AG04450 (cell line): ENCODE data around the gene PPP1R16B. TPM values are rescaled to one million over a fixed set of nuclear protein-coding genes. Genes with fewer than 3 reads are reported as not detected.

Experiments used
- CTCF ChIA-PET: fragments of 300-600, 350-600 bp; formaldehyde crosslinking; extraction: SDS; loops from one replicate; lab custom pipeline; 2022; ENCODE audit warnings: antibody characterized with exemption, inconsistent platforms; lab: Charles Lee
- POLR2A ChIA-PET: fragments of 350-600 bp; formaldehyde crosslinking; extraction: SDS; loops from one replicate; lab custom pipeline; 2021; ENCODE audit warnings: antibody characterized with exemption, inconsistent platforms; lab: Yijun Ruan, JAX
- DNase-seq: peaks from one replicate; pipeline ENCODE4 v3.0.0-alpha.2; 2011; ENCODE audit warnings: low read depth, low spot score
- H3K27ac ChIP-seq: one replicate; pipeline ENCODE4 v1.5.1; 2012; ENCODE audit warnings: low read depth, low read length, control low read depth
- H3K27me3 ChIP-seq: one replicate; pipeline ENCODE4 v1.6.0; 2012; ENCODE audit warnings: low read length; ENCODE audit not compliant: control insufficient read depth, insufficient read depth
- H3K4me3 ChIP-seq: 2 replicates; pipeline ENCODE4 v1.5.1; 2011; ENCODE audit warnings: mild to moderate bottlenecking, low read depth, low read length, control low read depth
- H3K9me3 ChIP-seq: 2 replicates; pipeline ENCODE4 v1.5.1; 2012; ENCODE audit warnings: low read length; ENCODE audit not compliant: control insufficient read depth, insufficient read depth
- polyA plus RNA-seq: library from polyadenylated mRNA; depleted of rRNA; stranded (reverse); fragments of >200 nt; gene quantifications from 2 replicates; pipeline ENCODE4 v1.2.3, GENCODE V29; 2011
- TF ChIP-seq, protein P1 (sequence below): IDR thresholded peaks from 2 replicates; pipeline ENCODE4 v1.5.1; 2011; ENCODE audit warnings: low read depth, low read length, control low read depth, inconsistent platforms

The PPP1R16B gene
- polyA plus RNA-seq, 1 experiment = not detected

DNA sequence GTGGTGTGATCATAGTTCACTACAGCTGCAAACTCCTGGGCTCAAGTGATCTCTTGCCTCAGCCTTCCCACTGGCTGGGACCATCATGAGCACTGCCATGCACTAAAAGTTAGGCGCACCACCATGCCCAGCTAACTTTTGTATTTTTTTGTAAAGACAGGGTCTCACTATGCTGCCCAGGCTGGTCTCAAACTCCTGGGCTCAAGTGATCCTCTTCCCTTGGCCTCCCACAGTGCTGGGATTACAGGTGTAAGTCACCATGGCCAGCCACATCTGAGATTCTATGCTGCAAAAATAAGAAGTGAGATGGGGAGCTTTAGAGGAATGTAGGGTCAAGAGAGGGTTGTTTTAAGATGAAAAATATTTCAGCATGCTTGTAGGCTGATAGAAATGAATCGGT is 119.2 kb downstream of the PPP1R16B start:
- Histone ChIP-seq H3K27me3 (peaks cover 24% of the 10 kb centered on the region), H3K27ac (no peak overlapping the region), H3K4me3 (no peak overlapping the region), H3K9me3 (no peaks in the 10 kb centered on the region; the same call in 1 of the 2 replicates)
- POLR2A ChIA-PET = no interaction called here
- CTCF ChIA-PET = interaction anchor here (1.2 to 12.2 kb wide), 3 partner anchors 32 to 125 kb away, joined by 3 to 196 read pairs (median 6); partner anchors contain the start of gene DHX35
- TF ChIP-seq, protein P1, sequence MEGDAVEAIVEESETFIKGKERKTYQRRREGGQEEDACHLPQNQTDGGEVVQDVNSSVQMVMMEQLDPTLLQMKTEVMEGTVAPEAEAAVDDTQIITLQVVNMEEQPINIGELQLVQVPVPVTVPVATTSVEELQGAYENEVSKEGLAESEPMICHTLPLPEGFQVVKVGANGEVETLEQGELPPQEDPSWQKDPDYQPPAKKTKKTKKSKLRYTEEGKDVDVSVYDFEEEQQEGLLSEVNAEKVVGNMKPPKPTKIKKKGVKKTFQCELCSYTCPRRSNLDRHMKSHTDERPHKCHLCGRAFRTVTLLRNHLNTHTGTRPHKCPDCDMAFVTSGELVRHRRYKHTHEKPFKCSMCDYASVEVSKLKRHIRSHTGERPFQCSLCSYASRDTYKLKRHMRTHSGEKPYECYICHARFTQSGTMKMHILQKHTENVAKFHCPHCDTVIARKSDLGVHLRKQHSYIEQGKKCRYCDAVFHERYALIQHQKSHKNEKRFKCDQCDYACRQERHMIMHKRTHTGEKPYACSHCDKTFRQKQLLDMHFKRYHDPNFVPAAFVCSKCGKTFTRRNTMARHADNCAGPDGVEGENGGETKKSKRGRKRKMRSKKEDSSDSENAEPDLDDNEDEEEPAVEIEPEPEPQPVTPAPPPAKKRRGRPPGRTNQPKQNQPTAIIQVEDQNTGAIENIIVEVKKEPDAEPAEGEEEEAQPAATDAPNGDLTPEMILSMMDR = no peak
- DNase-seq = no peak

DNA sequence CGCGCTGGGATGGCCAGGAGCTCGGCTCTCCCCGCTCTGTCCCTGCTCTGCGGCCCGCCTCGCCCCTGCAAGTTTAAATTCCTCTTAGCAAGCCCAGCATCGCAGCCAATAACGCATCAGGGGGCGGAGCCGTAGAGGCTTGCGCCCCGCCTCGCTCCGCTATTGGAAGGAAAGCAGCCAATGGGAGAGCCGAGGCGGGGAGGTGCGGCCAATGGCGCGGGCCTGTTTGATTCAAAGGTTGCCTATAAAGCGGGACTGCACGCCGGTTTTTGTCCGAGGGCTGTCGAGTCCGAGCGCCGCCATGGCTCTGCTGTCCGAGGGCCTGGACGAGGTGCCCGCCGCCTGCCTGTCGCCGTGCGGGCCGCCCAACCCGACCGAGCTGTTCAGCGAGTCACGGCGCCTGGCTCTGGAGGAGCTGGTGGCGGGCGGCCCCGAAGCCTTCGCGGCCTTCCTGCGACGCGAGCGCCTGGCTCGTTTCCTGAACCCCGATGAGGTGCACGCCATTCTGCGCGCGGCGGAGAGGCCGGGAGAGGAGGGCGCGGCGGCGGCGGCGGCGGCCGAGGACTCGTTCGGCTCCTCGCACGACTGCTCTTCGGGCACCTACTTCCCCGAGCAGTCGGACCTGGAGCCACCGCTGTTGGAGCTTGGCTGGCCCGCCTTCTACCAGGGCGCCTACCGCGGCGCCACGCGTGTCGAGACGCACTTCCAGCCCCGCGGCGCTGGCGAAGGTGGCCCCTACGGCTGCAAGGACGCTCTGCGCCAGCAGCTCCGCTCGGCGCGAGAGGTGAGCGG is 120.8 kb downstream of the PPP1R16B start, which contains the start of gene FAM83D:
Gene FAM83D (plus strand): TSS at position 276 of the 792 bp plus-strand sequence. CDS start 26 bp downstream, at position 302.
- H3K9me3 ChIP-seq = no peaks in the 10 kb centered on the region; the same call in 1 of the 2 replicates
- peak; percentile 95 for DNase-seq
- POLR2A ChIA-PET = interaction anchor here (0.7 to 2.9 kb wide), 5 partner anchors 20 to 124 kb away, joined by 3 to 18 read pairs (median 3); partner anchors contain the start of gene DHX35
- peaks cover 8% of the 10 kb centered on the region for H3K27me3 ChIP-seq
- TF ChIP-seq, protein P1 = no peak
- no peak within 1 kb of the TSS for H3K27ac ChIP-seq
- H3K4me3 ChIP-seq = peak within 1 kb of the TSS; percentile 78
- CTCF ChIA-PET = interaction anchor here (0.5 to 12.2 kb wide), 25 partner anchors 8 to 392 kb away, joined by 3 to 196 read pairs (median 4); partner anchors contain the start of gene DHX35

DNA sequence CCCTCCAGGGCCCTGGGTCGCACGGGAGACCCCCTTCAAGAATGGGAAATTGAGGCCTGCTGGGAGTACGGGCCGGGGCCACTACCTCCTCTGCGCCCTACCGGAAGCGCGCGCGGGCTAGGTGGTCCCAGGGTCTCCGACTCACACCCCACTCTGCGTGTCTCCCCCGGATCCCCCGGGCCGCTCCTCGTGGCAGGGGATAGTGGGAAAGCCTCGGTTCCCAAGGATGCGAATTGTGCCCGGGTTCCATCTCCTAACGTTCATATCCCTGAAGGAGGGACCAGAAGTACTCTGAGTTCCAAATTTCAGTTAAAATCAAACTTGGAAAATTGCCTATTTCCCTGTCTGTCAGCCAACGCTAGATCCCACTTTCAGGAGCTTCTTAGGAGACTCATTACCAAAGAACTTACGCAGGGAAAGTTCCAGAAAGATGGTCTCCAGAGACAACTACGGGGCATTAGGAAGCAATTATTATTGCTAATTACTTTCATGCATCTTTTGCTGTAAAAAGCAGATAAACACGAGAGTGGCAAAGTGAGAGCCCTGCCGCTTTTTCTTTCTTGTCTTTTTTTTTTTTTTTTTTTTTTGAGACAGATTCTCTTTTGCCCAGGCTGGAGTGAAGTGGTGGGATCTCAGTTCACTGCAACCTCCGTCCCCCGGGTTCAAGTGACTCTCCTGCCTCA is 121.6 kb downstream of the PPP1R16B start:
- CTCF ChIA-PET = interaction anchor here (0.7 to 12.2 kb wide), 13 partner anchors 9 to 944 kb away, joined by 3 to 196 read pairs (median 4); partner anchors contain the start of gene DHX35

GRCh38 chr20:38927902-38928578 is 122.5 kb downstream of the PPP1R16B start:
- Histone ChIP-seq H3K9me3 (no peaks in the 10 kb centered on the region; the same call in 1 of the 2 replicates), H3K27ac (no peak overlapping the region)
- CTCF ChIA-PET = interaction anchor here (0.5 to 12.2 kb wide), 6 partner anchors 34 to 943 kb away, joined by 3 to 196 read pairs (median 4); partner anchors contain the start of gene DHX35

More for the DNA sequence above, 121.6 kb downstream of the PPP1R16B start:
- H3K27ac ChIP-seq = no peak overlapping the region
- H3K9me3 ChIP-seq = no peaks in the 10 kb centered on the region; the same call in 1 of the 2 replicates
- POLR2A ChIA-PET = interaction anchor here (1.3 to 2.9 kb wide), 2 partner anchors 35 to 122 kb away, joined by 3 to 18 read pairs; partner anchors contain the start of gene DHX35
- H3K27me3 ChIP-seq = peaks cover 2% of the 10 kb centered on the region
- H3K4me3 ChIP-seq = peak overlapping the region; percentile 78
- TF ChIP-seq, protein P1 = no peak
- no peak for DNase-seq

More at GRCh38 chr20:38927902-38928578, 122.5 kb downstream of the PPP1R16B start:
- Histone ChIP-seq H3K4me3 (peak overlapping the region; percentile 45), H3K27me3 (no peaks in the 10 kb centered on the region)
- TF ChIP-seq, protein P1 = no peak
- POLR2A ChIA-PET = interaction anchor here (1.3 to 2.9 kb wide), 2 partner anchors 34 to 121 kb away, joined by 3 to 18 read pairs; partner anchors contain the start of gene DHX35
- DNase-seq = no peak
